HL-60/S4 treated with retinoic acid at 250 ng/mL for 4 days and 3 days (cell line): ENCODE data around the gene ATXN2.
"Not testable (repeated sequence)": the region's sequence is repeated elsewhere in the genome, so short reads cannot be mapped to it uniquely, and the experiment has no call there.

Experiments used
- in situ Hi-C: fragments of 300-500 bp; cut with MboI; formaldehyde crosslinking; loops from 2 replicates; pipeline ENCODE4 v1.7.0; 2022; ENCODE audit warnings: low sequenced_read_pairs

The ATXN2 gene, protein sequence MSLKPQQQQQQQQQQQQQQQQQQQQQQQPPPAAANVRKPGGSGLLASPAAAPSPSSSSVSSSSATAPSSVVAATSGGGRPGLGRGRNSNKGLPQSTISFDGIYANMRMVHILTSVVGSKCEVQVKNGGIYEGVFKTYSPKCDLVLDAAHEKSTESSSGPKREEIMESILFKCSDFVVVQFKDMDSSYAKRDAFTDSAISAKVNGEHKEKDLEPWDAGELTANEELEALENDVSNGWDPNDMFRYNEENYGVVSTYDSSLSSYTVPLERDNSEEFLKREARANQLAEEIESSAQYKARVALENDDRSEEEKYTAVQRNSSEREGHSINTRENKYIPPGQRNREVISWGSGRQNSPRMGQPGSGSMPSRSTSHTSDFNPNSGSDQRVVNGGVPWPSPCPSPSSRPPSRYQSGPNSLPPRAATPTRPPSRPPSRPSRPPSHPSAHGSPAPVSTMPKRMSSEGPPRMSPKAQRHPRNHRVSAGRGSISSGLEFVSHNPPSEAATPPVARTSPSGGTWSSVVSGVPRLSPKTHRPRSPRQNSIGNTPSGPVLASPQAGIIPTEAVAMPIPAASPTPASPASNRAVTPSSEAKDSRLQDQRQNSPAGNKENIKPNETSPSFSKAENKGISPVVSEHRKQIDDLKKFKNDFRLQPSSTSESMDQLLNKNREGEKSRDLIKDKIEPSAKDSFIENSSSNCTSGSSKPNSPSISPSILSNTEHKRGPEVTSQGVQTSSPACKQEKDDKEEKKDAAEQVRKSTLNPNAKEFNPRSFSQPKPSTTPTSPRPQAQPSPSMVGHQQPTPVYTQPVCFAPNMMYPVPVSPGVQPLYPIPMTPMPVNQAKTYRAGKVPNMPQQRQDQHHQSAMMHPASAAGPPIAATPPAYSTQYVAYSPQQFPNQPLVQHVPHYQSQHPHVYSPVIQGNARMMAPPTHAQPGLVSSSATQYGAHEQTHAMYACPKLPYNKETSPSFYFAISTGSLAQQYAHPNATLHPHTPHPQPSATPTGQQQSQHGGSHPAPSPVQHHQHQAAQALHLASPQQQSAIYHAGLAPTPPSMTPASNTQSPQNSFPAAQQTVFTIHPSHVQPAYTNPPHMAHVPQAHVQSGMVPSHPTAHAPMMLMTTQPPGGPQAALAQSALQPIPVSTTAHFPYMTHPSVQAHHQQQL

DNA sequence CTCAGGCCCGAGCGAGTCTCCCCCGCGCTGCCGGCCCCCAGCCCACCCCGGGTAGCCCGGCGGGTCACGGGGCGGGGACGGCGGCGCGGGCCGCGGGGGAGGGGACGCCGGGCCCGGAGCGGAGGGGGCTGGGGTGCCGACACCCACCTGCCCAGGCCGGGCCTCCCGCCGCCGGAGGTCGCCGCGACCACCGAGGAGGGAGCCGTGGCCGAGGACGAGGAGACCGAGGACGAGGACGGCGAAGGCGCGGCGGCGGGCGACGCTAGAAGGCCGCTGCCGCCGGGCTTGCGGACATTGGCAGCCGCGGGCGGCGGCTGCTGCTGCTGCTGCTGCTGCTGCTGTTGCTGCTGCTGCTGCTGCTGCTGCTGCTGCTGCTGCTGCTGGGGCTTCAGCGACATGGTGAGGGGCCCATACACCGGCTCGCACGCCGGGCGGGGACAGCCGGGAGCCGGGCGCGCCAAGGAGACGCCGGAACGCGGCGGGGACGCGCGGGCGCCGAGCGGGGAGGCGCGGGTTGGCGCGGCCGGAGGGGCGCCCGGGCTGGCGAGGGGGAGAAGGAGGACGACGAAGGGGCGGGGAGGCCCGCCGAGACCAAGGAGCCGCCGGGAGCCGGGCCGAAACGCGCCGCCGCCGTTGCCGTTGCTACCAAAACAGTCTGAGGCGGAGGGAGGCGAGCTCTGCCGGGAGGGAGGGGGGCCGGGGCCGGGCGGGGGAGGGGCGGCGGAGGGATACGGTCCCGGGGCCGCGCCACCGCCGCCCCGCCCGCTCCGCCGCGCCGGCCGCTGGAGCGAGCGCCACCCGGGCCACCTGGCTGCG is at the start of gene ATXN2:
TSS of gene ATXN2 (minus strand) at position 679 of the 816 bp plus-strand sequence. CDS start at position 398, 281 bp downstream.
- in situ Hi-C loops: no loop called here

DNA sequence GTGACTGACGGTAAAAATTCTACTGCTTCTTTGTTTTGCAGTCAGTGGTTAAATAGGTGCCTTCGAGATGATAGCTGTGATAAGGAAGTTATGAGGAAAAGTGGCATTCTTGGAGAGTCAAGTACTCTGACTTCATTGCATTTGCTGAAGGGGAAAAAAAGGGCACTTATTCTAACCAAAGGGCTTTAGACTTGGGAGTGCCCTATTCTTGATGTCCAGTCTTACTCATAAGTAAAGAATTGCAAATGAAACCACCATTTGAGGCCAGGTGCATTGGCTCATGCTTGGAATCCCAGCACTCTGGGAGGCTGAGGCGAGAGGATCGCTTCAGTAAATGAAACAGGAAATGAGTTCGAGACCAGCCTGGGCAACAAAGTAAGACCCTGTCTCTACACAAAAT is 46.3 kb upstream of the ATXN2 start:
- in situ Hi-C loops: no loop called here

DNA sequence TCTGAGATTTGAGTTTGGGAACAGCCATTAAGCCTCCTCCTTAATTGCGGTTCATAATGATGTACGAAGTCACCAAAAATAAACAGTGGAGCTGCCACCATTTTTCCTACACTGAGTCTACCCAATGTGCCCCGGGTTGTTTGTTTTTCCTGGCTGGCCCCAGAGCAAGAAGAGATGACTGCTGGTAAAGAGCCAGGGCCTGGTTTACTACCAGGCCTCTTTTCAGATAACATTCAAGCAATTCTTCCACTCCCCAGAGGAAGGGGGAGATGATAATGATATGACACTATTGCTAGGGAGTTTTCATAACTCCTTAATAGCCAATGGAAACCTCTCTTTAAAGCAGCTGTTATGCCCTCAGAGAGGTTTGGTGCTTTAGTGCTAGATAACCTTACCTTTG is 44.3 kb upstream of the ATXN2 start:
- in situ Hi-C loops: no loop called here

DNA sequence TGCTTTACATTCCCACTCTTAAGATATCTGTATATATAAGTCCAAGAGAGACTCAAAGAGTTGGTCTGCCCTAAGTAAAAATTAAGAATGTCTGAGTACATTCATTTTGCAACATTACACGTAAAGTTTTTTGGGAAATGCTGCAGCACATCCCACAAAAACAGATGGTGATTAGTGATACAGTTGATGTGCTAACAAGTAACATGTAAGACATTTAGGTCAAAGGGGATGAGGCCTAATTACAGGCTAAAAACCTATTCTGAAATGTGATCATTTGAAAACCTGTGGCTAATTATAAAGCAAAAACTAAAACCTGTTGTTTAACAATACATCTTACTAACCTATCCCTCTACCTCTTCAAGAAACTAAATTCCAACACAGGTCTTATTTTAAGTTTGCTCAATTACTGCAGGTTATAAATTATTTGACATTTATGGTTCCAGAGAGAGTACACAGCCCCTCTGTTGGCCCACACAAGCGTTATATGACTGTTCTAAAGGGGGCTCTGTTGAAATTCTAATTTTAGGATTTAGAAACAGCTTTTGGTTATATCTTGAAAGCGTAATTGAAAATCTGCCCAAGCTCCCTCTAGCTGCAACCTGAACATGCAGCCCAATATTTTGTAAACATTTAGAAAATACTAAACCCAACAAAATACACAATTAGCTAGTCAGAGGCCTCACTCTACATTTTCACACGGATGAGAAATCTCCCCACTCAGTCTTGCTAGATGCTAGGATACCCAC is 43.7 kb upstream of the ATXN2 start:
- in situ Hi-C loops: no loop called here

DNA sequence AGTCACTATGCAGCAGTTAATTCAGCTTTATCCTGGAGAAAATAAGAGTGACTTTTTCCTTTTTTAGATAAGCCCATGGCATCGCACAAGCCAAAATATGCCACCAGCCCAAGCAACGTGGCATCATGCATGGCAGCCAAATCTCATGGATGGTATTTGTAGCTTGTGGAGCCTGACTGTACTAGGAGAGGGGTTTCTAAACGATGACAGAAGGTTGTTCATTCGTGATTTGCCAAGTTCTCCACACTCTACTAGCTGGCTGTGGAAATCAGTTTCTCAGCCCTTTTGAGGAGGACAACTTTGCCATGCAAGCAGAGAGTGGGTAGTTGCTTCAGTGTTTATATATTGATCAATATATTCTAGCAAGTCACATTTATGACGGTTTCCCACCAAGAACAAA is 41.4 kb upstream of the ATXN2 start:
- in situ Hi-C loops: no loop called here

DNA sequence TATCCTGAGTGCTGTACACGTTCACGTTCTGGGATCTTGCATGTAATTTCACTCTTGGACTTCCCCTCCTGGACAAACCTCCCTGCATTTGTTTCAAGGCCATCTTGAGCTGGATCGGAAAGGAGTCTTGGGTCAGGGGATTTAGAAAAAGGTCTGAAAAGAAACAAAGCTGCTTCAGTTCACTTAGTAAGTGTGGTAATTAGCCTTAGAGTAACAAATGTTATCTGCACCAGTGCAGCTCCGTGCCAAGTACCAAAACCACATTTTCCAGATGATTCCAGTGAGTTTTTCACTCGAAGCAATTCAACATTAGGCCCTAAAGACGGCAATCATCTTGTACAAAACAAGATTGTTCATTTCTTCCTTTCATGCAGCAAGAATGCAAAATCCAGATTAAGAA is 39.4 kb upstream of the ATXN2 start:
- in situ Hi-C loops: no loop called here

DNA sequence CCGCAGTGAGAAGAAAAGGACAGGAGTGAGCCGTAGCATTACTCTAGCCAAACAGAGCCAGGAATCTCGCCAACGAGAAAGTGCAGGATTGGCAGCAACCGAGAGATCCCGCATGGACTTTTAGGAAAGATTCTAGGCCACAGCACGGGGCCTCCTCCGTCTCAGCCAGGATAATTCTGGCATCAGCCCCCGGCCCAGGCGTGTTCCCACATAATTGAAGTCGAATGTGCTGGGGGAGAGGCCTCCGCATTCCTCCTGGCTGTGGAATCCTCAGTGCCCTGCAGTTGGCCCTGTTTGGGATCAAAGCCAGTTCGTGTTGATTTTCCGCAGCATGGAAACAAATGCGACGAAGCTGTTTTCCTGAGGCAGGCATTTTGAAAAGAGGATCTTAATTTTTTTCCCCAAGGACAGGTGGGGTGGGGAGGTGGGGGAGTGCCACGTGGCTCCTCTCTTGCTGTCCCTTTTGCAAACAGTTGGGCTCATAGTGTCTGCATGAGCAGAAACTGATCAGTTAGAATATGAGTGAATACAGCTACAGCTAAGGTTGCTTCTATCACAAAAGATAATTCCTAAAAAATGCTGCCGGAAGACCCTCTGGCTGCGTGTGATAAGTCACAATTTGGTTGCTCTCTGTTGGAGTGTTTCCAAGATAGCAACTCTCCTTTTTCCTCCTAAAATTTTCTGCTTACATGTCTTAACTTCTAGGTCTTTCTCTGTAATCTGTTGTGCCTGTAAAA is 37.3 kb upstream of the ATXN2 start:
- in situ Hi-C loops: no loop called here

DNA sequence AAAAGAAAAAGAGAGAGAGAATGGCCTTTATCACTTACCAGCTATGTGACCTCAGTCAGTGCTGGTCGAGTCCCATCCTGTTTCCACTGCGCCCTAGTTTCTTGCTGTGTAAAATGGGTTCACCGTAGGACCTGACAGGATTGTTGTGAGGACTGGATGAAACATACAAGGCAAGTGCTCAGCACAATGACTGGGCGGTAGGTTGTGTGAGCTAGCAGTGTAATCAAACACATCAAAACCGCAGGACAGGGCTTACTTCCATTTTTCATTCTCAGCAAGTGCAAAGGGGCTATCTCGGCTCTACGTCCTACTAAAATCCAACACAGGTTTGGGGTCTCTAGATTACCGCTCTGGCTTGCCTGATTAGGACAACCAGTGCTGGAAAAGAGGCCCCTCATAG is 36.4 kb upstream of the ATXN2 start:
- in situ Hi-C loops: no loop called here

DNA sequence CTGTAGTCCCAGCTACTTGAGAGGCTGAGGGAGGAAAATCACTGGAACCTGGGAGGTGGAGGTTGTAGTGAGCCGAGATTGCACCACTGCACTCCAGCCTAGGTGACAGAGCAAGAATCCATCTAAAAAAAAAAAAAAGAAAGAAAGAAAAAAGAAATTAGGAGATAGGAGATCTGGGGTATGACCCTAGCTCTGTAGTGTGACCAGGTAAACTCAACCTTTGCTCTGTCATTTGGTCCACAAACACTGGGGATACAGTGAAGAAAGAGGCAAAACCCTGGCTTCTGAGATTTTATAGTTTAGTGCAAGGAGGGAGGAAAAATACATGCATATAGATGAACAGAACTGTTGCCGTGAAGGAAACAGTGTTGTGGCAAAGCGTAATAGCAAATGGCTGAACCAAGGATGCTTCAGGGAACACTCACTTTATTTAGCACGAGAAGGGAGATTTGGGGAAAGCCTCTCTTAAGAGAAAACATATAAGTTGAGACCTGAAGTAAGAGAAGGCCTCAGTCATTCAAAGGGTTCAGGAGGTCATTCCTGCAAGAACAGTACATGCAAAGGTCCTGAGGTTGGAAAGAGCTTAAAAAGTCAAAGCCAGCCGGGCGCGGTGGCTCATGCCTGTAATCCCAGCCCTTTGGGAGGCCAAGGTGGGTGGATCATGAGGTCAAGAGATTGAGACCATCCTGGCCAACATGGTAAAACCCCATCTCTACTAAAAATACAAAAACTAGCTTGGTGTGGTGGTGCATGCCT is 29.6 kb upstream of the ATXN2 start:
- in situ Hi-C loops: no loop called here

DNA sequence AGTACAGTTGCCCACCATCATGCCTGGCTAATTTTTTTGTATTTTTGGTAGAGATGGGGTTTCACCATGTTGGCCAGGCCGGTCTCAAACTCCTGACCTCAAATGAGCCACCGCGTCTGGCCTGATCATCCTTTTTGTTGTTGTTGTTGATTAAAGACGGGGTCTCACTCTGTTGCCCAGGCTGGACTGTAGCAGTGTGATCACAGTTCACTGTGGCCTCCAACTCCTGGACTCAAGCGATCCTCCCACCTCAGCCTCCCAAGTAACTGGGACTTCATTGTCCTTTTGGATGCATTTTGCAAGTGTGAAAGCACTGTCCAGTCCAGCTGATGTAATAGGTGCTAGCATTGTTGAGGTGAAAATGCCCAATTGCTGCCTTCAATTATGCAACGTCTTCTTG is 27.1 kb upstream of the ATXN2 start:
- in situ Hi-C loops: no loop called here

DNA sequence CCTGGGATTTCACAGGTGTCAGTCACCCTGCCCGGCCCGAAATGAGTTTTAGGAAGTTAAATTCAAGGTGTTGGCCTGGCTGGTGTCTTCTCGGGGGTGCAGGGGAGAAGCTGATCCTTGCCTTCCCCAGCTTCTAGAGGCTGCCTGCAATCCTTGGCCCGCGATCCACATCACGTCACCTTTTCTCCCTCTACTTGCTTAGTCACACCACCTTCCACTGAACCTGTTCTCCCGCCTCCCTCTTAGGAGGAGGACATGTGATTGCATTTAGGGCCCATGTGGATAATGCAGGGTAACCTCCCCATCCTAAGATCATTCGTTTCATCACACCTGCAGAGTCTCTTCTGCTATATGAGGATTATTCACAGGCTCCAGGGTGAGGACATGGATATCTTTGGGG is 25.4 kb upstream of the ATXN2 start:
- in situ Hi-C loops: no loop called here

DNA sequence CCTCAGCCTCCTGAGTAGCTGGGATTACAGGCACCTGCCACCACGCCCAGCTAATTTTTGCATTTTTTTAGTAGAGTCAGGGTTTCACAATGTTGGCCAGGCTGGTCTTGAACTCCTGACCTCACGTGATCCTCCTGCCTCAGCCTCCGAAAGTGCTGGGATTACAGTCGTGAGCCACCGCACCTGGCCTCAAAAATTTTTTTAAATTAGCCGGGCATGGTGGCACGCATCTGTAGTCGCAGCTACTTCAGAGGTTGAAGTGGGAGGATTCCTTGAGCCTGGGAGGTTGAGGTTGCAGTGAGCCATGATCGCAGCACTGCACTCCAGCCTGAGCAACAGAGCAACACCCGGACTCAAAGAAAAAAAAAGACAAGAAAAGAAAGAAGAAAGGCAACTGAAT is 18.7 kb upstream of the ATXN2 start:
- in situ Hi-C loops: not testable (repeated sequence)

DNA sequence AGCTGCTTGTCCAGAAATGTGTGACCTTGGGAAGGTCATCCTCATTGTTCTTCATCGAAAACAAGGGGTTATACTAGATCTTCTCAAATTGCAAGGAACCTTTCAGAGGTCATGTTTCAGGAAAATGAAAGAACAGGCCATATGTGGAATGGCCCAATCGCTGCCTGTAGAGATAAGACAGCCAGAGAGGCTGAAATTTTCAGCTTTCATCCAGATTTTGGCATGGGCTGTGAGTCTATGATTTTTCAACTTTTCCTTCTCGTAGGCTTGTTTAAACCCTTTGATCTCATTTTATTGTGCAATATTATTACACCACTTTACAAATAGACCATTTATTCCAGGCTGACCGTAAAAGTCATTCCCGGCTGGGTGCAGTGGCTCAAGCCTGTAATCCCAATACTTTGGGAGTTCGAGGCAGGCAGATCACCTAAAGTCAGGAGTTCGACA is 17.1 kb upstream of the ATXN2 start:
- in situ Hi-C loops: no loop called here

DNA sequence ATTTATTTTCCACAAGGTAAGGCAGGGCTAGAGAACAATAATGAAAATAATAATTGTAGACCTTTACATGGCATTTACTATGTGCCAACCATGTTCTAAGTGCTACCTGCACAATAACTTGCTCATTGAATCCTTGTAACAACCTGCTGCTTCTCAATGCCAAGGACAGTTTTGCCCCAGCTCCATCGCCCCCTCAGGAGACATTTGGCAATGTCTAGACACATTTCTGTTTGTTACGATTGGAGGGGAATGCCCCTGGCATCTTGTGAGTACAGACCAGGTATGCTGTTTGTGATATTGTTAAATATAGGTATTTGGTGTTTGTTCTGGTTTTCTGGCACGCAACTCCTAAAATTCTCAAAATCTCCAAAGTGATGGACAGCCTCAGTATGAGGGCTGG is 8.1 kb upstream of the ATXN2 start:
- in situ Hi-C loops: no loop called here

DNA sequence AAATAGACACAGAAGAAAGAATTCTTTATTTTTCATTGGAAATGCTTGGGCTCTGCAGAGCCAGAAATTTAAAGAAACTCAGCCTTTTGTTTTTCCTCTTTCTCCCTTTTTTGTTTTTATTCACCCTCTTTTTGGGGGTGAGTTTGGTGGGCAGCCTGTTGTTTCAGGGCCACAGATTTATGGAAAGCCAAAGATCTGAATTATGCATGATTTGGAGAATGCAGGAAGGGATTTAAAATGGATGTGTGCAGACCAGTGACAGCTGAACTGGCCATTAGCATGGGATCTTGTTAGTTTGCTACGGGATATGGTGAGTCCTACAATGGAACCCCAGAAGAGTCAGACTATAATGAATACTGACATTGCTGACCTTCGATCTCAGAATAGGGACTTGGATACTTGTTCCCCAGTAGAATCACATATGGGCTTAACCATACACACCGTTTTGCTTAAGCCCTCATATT is 7.7 kb upstream of the ATXN2 start:
- in situ Hi-C loops: no loop called here

DNA sequence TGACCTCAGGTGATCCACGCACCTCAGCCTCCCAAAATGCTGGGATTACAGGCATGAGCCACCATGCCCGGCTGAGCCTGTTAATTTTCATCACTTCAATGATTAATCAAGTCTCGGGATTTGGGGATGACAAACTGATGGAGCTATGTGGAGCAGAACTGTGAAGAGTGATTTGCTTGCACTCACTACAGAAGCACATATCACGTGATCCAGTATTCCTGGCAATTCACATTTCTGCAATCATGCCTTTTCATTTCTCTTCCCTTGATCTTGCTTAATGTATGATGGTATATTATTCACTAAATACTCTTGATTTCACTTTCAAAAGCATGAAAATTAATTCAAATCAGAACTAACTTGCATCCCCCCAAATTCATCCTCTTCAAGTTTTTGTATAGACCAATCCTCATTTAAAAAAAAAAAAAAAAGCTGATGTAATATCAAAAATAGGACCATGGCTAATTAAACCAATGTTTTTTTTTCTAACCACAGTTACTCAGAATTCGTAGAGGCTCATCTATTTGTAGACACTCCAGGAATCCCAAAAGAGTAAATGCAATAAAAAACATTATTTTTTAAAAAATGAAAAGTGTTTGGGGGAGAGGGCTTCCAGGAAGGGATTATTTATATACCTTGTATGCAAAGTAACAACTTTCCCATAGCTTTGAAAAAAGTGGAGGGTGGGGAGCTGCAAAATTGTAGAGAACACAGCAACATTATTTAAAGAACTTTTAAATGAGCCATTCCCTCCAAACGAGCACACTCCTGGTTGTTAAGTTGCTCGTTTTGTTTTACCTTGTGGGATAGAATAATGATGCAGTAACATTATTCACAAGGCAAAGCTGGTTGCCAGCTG is 7.0 kb upstream of the ATXN2 start:
- in situ Hi-C loops: no loop called here

DNA sequence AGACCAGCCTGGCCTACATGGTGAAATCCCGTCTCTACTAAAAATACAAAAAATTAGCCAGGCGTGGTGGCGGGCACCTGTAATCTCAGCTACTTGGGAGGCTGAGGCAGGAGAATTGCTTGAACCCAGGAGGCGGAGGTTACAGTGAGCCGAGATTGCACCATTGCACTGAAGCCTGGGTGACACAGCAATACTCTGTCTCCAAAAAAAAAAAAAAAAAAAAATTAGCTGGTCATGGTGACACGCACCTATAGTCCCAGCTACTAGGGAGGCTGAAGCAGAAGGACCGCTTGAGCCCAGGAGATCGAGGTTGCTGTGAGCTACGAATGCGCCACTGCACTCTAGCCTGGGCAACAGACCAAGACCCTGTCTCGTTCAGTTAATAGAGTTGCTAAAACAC is 3.7 kb upstream of the ATXN2 start:
- in situ Hi-C loops: not testable (repeated sequence)
